ENCODE data around the gene TMEM170A.
"Not testable (repeated sequence)": the region's sequence is repeated elsewhere in the genome, so short reads cannot be mapped to it uniquely, and the experiment has no call there.

Gene TMEM170A

GRCh38 chr16:75452464-75453190 lies 11.9 kb downstream of the TMEM170A start:
- DNase-seq, result no peak

- no peak for DNase-seq
These were observed 18.1 kb downstream of the TMEM170A start for GRCh38 chr16:75446416-75446815.

GRCh38 chr16:75445298-75445697 lies 19.2 kb downstream of the TMEM170A start:
- DNase-seq, result no peak

DNA sequence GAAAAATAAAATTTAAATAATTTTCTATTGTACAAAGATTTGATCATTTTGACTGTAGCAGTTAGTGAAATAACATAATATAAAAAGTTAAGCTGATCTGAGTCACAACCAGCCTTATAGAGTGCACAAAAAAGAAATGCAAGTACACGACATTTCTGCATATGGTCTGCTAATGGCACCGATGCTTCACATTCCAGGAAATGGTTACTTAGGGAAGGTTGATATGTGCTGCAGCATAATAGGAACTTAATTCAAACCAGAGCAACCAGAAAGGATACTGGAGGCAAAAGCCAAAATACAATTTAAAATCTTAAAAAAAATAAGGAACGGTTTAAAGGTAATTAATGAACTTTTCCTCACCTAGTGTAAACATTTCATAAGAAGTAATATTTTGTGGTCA lies 21.2 kb downstream of the TMEM170A start:
- peak; percentile 87 for DNase-seq

GRCh38 chr16:75433732-75434413 lies 30.6 kb downstream of the TMEM170A start:
- peak; percentile 93 for DNase-seq

DNA sequence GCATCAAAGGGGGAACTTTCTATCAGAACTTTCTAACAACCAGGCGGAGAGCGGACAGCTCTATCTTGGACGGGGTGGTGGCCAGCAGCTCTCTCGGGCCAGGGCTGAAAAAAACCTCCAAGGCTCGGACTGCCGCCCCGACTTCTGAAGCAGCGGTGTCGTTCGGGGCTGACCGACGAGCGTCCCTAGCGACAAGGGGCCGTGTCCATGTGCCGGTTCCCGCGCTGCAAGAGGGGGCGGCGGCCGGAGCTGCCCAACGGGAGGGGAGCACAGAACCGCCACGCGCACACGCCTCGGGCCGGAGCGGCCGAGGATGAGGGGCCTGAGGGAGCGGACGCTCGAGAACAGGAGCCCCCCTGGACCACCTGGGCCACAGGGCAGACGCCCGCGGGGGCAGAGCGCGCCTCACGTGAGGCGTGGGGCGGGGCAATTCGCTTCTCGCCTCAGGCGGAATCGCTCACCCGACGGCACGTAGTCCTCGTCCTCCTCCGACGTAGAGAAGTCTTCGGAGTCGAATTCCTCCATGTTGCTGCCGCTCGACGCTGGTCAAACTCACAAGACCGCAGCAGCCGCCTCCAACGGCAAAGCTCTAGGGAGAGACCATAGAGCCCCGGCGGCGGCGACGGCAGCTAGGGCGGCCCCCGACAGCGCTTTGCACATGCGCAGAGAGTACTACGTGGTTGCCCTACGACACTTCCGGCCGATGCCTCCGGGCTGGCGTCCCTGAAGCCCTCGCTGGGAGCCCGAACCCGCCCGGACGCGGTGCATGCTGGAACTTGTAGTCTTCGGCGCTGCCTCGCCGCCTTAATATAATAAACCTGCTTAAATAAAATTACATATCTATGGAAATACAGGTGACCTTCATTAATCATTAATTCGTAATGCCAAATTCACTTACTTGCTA lies 31.4 kb downstream of the TMEM170A start, which contains the start of gene CFDP1:
Gene CFDP1 (minus strand): TSS at position 676 of the 904 bp plus-strand sequence. CDS start 151 bp downstream, at position 525.
- peak; percentile 94 for DNase-seq

GRCh38 chr16:75429621-75430403 lies 34.7 kb downstream of the TMEM170A start:
- DNase-seq, result no peak

DNA sequence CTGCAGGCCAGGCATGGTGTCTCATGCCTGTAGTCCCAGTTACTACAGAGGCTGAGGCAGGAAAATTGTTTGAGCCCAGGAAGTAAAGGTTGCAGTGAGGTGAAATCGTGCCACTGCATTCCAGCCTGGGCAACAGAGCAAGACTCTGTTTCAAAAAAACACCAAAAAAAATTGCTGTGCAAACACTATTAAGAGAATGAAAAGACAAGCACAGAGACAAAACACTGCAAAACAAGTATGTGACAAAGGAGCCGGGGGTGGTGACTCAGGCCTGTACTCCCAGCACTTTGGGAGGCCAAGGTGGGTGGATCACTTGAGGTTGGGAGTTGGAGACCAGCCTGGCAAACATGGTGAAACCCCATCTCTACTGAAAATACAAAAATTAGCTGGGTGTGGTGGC lies 38.0 kb downstream of the TMEM170A start:
- peak; percentile 5 for DNase-seq

DNA sequence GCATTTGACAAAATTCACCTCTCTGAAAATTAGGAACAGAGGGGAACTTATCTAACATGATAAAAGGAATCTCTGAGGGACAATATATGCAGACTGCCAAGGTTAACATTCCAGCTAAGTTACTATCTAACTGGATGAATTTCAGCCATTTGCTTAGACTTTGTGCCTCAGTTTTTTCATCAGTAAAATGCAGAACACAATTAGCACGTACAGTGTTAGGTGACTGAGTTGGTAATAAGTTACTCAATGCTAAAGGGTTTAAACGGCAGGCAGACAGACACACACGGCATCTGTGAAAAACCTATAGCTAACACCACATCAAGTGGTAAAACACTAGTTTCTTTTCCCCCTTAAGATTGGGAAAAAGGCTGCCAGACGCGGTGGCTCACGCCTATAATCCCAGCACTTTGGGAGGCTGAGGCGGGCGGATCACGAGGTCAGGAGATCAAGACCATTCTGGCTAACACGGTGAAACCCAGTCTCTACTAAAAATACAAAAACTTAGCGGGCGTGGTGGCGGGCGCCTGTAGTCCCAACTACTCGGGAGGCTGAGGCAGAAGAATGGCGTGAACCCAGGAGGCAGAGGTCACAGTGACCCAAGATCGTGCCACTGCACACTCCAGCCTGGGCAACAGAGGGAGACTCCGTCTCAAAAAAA lies 40.3 kb downstream of the TMEM170A start:
- not testable (repeated sequence) for DNase-seq

- DNase-seq, result no peak
These were observed 40.8 kb downstream of the TMEM170A start for GRCh38 chr16:75423723-75424104.

DNA sequence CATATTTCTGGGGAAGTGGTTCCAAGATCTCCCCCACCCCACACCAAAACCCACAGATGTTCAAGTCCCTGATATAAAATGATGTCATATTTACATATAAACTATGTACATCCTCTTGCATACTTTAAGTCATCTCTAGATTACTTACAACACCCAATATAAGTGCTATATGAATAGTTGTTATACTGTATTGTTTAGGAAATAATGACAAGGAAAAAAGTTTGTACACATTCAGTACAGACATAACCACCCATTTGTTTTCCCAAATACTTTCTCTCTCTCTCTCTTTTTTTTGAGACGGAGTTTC lies 42.7 kb downstream of the TMEM170A start:
- DNase-seq, result no peak

GRCh38 chr16:75420987-75421819 lies 43.3 kb downstream of the TMEM170A start:
- DNase-seq, result peak; percentile 68

DNA sequence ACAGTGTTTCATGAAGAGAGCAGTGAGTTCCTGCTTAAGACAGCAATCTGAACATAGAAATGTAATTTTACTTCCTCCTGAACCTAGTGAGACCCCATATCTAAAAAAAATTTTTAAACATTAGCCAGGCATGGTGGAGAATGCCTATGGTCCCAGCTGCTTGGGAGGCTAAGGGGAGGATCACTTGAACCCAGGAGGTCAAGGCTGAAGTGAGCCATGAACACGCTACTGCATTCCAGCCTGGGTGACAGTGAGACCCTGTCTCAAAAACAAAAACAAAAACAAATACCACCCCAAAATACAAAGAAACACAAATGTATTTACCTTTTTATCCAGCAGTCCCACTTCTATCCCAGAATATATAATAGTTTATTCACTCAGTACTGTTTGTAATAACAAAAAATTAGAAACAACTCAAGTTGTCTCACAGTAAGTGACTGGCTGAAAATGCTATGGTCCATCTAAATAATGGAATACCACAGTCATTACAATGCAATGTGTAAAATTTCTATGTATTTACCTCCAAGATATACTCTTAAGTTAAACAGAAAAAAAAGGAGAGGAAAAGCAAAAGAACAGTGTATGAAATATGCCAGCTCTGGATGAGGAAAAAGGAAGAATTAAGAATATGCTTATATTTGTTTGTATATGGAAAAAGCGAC lies 47.5 kb downstream of the TMEM170A start:
- DNase-seq, result no peak

DNA sequence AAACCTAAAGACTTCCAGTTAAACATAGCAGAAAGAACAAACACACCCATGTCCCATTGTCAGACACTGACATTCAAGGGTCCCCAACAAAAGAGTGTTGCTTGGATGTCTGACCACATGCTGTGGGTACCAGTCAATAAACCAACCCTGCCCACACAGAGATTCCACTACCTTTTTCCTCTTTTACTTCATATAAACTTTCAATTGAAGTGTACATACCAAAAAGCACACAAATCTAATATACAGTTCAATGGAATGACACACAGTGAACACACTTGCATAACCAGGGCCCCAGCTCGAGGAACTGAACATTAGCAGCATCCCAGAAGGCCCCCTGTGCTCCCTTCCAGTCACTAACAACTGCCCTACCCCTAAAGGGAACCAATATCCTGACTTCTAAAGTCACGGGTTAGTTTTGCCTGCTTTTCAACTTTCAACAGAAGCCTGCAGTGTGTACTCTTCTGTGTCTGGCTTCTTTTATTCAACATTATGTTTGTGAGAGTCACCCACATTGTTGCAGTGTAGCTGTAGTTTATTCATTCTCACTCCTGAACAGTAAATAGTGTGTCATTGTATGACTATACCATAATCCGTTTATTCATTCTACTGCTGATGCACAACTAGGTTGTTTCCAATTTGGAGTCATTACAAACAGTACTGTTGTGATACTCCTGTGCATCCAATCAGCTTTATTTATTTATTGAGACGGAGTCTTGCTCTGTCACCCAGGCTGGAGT lies 49.2 kb downstream of the TMEM170A start:
- no peak for DNase-seq

DNA sequence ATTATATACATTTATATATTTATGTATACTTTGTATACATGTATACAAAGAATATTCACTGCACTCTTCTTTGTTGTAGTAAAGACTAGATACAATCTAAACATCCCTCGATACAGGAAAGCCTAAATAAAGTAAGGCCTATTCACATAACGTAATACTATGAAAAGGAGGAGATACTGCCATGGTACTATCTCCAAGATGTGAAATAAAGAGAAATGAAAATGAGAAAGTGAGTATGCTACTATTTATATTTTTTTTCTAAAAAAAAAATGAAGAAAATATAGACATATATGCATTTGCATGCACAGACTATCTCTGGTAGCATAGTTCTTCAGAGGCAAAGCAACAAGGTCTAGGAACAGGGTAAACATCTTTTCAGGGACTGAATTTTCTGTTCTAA lies 50.5 kb downstream of the TMEM170A start:
- DNase-seq, result no peak

DNA sequence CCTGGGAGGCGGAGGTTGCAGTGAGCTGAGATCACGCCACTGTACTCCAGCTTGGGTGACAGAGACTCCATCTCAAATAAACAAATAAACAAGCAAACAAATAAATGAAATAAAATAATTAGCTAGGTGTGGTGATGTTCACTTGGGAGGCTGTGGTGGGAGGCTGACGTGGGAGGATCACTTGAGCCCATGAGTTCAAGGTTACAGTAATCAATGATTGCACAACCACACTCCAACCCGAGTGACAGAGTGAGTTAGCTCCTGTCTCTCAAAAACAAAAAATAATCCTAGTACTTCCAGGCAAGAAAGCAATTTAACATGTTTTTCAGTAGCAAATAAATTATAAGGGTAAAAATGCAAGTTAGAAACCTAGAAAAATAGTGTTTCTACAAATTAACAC lies 57.5 kb downstream of the TMEM170A start:
- DNase-seq, result no peak

DNA sequence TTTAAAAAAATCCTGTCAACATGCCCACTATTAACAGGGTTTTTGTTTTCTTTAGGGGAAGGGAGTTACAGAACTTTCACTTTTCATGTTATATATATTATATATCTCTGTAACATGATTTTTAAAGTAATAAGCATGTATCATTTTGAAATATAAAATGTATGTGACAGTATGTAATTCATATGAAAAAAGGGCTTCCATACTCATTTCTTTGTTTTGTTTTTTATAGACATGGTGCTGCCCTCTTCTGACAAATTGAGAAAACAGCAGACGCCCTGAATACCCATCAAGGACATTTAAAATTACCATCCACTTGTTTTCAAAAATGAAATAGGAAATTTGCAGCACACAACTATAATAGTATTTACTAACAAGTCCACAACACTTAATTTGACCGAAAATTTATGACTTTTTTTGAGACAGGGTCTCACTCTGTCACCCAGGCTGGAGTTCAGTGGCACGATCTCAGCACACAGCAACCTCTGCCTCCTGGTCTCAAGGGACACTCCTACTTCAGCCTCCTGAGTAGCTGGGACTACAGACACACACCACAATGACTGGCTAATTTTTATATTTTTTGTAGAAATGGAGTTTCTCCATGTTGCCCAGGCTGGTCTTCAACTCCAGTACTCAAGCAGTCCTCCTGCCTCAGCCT lies 61.5 kb downstream of the TMEM170A start:
- DNase-seq, result peak; percentile 40

GRCh38 chr16:75402159-75402820 lies 62.2 kb downstream of the TMEM170A start:
- DNase-seq, result peak; percentile 69

DNA sequence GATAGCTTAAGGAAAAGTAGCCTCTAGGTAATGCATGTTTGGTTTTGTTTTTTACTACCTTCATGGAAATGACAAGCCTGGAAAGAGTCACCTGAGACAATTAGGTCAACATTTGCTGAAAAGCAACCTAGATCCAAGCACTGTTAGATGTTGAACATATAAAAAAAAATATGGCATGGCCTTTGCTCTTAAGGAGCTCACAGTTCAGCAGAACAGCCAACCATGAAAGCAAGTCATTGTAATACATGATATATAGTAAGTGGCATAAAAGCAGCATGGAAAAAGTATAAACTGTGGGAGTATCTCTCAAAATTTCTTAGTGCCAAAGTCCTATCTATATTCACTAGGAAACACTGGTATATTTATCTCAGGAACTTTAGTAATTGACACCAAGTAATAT lies 62.8 kb downstream of the TMEM170A start:
- DNase-seq, result no peak
